Measurements from ENCODE around the gene TMEFF1.

The TMEFF1 gene

GRCh38 chr9:100626949-100627348, 154.0 kb downstream of the TMEFF1 start:
- no peak for DNase-seq

All from suppressor macrophage treated with lipopolysaccharide for 1 hour (primary cell).